Esophagus muscularis mucosa (tissue), 4 donors: ENCODE data around the gene SDS.

Experiments
- CTCF ChIP-seq, 3 experiments: fragments of 200-600 bp in 2 of 3; fragments of 450-650 bp in 1 of 3; sonication (generic) in 2 of 3; IDR thresholded peaks; one replicate each; pipeline ENCODE4 v1.5.1; 2017 to 2019; ENCODE audit warnings: antibody characterized with exemption in 3 of 3, mild to moderate bottlenecking in 2 of 3, moderate library complexity in 1 of 3
- EP300 ChIP-seq: sonication (generic); formaldehyde crosslinking; IDR thresholded peaks from one replicate; pipeline ENCODE4 v1.6.1; 2017; ENCODE audit warnings: antibody characterized with exemption
- POLR2AphosphoS5 ChIP-seq, 2 donors: sonication (generic); formaldehyde crosslinking; IDR thresholded peaks; one replicate each; pipeline ENCODE4 v1.6.1; 2017; ENCODE audit warnings: antibody characterized with exemption in 2 of 2

DNA sequence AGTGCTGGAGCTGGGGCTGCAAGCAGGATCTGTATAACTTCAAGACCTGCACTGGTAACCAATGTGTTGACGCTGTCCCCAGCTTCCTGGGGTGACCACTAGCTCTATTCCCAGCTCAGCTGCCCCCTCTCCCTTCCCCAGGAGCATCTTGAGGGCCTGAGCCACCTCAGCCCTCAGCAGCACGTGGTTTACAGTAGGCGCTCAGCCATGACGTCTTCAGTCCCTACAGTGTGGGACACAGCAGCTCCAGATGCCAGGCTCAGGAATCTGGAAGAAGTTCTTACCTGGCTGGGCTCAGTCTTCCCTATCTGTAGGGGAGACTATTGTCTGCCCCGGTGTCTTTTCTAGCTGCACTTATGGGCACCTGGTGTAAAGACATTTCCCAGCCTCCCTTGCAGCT, 8.6 kb downstream of the SDS start:
- TF ChIP-seq EP300 (no peak), CTCF (IDR thresholded peaks at IDR 0.05) (no peak), POLR2AphosphoS5 (IDR thresholded peaks at IDR 0.05) (no peak)
